NCI-H2196 (cell line): Measurements from ENCODE around the gene SNPH.
"Not testable (repeated sequence)": the region's sequence is repeated elsewhere in the genome, so short reads cannot be mapped to it uniquely, and the experiment has no call there.

Experiments used
- DNase-seq: peaks from one replicate; lab custom pipeline; 2025; ENCODE audit not compliant: unreplicated experiment; lab: John Stamatoyannopoulos, UW

SNPH gene

GRCh38 chr20:1336699-1337367, 70.7 kb downstream of the SNPH start:
- DNase-seq, result no peak

GRCh38 chr20:1337441-1337840, 71.3 kb downstream of the SNPH start:
- no peak for DNase-seq

- DNase-seq, result no peak
Observed at GRCh38 chr20:1338096-1338495, 72.0 kb downstream of the SNPH start.

GRCh38 chr20:1338801-1339200, 72.7 kb downstream of the SNPH start:
- no peak for DNase-seq

GRCh38 chr20:1341561-1342265, 75.6 kb downstream of the SNPH start:
- DNase-seq, result no peak

- not testable (repeated sequence) for DNase-seq
Observed at GRCh38 chr20:1343446-1344124, 77.5 kb downstream of the SNPH start.

- no peak for DNase-seq
Observed at GRCh38 chr20:1345030-1345755, 79.1 kb downstream of the SNPH start.

- DNase-seq, result no peak
Observed at GRCh38 chr20:1345756-1346093, 79.6 kb downstream of the SNPH start.

GRCh38 chr20:1346315-1346969, 80.3 kb downstream of the SNPH start:
- no peak for DNase-seq

GRCh38 chr20:1353956-1354355, 87.9 kb downstream of the SNPH start:
- no peak for DNase-seq

- DNase-seq, result no peak
Observed at GRCh38 chr20:1357921-1358671, 92.0 kb downstream of the SNPH start.
